NCI-H2196 treated with DMSO at 0.1 percent for 48 hours (cell line): ENCODE data around the gene OR8D2.

Experiments
- DNase-seq: peaks from one replicate; lab custom pipeline; 2025; ENCODE audit not compliant: unreplicated experiment; lab: John Stamatoyannopoulos, UW

OR8D2 gene, protein sequence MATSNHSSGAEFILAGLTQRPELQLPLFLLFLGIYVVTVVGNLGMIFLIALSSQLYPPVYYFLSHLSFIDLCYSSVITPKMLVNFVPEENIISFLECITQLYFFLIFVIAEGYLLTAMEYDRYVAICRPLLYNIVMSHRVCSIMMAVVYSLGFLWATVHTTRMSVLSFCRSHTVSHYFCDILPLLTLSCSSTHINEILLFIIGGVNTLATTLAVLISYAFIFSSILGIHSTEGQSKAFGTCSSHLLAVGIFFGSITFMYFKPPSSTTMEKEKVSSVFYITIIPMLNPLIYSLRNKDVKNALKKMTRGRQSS

DNA sequence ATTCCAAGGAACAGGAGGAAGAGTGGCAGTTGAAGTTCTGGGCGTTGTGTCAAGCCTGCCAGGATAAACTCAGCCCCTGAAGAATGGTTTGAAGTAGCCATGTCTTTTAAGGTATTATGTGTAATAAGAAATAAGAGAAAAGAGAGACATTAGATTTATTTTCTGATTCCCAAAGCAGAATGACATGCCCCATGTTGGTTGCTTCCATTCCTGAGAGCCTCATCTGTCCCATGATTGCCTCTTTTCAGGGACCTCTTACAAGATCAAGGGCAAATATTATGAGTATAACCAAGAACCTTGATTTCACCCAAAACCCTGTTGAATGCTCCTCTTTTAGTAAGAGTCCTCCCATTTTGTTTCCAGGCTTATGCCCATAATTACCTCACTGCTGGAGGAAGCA, at the start of gene OR8D2:
TSS of gene OR8D2 (minus strand) at position 101 of the 400 bp plus-strand sequence. CDS start at position 101, 0 bp downstream.
- DNase-seq = no peak

DNA sequence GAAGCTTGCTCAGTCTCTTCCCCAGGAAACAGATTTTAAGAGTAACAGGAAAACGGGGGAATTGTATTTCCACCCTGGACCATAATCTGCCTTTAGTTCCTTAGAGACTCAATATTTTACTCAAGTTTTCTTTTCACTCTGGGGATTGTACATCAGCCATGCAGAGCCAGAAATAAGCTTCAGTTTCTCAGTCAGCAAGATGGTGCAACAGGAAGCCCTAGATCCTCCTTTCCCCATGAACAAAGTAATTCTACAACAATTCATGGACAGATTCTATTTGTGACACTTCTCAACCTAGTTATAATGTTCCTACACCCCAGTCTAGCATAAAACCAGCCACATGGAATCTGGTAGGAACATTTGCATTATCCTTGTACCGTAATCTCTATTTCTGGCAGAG, 39.6 kb upstream of the OR8D2 start:
- DNase-seq = no peak

DNA sequence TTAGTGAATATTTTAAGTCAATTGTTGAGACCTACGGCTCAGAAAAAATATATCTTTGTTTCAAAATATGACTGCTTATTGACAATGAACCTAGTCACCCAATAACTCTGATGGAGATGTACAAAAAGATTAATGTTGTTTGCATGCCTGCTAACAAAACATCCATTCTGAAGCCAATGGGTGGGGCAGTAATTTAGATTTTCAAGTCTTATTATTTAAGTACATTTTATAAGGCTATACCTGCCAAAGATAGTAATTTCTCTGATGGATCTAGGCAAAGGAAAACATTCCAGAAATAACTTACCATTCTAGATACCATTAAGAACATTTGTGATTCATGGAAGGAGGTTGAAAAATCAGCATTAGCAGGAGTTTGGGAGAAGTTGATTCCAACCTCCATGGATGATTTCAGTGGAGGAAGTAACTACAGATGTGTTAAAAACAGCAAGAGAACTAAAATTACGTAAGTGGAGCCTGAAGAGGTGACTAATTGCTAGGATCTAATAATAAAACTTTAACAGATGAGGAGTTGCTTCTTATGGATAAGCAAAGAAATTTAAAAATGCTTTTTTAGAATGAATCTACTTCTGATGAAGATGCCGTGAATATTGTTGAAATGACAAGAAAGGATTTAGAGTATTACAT, 26.4 kb upstream of the OR8D2 start:
- no peak for DNase-seq

DNA sequence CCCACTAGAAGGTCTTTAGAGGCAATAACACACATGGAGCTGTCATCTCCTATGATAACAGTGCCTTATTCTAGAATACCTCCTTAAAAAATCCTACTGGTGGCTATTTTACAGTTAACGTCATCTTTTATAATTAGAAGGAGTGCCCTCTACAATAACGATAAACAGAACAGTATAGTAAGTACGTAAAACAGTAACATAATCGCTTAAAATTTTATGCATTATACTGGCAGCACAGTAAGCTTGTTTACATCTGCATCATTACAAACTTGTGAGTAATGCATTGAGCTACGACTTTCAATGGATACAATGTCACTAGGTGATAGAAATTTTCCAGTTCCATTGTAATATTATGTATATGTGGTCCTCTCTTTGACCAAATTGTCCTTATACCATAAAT, 24.3 kb upstream of the OR8D2 start:
- DNase-seq = no peak

DNA sequence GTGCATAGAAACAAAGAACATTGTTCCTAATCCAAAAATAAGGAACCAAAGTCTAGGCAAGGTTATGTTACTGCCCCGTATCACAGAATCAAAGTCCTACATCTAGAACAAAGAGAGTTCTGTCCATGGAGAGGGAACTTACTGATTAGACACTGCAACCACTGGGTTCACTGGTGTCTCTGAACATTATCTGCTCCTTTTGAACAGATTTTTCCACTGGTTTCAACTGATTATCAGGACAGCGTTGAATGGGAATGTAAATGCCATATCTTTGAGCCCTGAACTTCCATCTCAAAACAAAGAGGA, 20.1 kb upstream of the OR8D2 start:
- no peak for DNase-seq

DNA sequence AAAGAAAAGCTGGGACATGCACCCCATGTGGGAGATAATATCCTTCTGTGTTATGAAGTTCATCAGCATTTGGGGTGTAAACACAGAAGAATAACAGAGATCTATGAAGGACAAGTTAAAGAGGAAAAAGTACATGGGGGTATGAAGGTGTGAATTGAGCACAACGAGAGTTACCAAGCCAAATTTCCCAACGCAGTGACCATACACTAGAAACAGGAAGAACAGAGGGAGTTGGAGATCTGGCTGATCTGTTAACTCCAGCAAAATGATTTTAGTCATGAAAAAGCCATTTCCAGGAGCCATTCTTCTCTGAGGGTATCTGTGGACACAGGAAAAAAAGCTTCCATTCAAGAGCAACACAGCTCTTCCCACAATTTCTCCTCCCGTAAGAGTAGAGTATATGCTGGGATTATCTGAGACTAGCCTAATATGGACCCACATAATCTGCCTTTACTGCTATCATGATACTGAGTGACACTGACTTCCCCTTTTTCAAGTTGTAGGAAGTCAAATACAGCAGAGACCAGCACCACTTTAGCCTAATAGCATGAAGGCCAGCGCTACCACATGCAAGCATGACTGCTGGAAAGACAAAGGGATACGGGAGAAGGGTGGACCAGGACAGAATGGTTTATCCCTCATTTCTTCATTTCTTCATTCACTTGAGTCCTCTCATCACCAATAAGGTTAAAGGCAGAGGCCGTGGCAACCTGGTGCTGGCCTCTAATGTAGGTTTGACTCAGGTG, 19.6 kb upstream of the OR8D2 start:
- no peak for DNase-seq

DNA sequence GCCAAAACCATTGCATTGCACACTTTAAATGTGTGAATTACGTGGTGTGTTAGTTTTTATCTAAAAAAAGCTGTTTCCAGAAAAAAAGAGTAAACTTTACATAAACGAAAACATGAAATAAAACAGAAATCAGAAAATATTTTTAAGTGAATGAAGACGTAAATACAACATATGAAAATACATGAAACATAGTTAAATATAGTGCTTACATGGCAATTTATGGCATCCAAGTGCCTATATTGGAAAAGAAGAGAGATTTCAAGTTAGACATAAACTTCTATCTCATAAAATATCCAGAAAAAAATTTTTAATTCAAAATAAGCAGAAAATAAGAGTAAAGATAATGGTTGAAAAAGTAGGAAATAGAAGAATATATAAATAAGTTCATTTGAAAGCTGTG, 11.9 kb upstream of the OR8D2 start:
- DNase-seq = no peak

DNA sequence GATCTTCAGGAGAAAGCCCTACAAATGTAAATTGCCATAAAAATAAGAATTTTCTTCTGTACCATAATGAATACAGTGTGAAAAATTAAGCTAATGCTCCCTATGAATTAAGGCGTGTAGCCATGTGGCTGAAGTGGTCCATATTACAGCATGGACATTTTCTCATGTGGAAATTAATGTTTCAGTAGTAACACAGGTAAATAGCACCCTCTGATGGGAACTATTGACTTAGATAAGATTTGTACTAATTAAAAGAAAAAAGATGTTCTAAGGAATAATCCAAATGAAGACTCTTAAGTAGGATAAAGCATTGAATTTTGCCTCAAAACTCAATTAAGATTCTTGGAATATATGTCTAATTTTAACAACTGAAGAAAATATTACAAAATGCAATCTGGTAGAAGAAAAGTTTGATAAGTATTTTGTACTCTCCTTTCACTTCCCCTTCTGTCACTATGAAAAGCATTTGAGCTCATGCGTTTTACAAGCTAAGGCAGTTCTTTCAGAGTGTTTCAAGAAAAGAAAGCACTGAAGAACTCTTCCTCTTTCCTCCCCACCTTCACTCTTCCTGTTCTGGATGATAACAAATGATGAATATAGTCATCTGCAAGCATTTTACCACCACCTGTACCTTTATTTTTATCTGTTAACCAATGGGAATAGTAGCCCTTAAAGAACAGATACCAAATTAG, 9.9 kb upstream of the OR8D2 start:
- DNase-seq = no peak

DNA sequence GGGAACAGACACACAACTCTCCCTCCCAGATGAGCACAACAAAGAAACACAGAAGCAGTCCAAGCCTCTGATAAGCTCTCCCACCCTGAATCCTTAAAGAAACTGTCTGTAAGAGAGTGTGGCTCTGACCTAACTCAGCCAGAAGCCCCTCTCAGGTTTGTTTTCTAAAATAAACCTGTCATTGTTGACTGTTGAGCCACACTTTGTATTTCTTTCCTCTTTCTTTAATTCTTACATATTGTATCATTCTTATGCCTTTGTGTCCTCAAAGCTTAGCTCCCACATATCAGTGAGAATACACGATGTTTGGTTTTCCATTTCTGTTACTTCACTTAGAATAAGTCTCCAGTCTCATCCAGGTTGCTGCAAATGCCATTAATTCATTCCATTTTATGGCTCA, 7.8 kb upstream of the OR8D2 start:
- DNase-seq = no peak

DNA sequence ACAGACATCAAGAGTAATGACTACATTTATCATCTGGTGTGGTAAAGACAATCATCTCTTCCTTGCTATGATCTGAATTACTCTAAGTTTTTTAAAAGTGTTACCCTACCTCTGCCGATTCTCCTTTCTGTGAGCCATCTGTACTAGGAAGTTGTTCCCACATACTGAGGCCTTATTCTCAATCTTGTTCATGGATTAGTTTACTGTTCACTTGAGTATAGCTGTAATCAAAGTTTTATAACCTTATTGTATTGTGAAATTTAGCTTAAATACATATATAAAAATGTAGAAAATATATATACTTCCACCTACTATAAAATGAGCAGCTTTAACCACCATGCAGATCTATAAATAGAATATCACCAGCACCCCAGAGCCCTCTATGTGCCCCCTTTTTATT, 2.4 kb upstream of the OR8D2 start:
- no peak for DNase-seq

DNA sequence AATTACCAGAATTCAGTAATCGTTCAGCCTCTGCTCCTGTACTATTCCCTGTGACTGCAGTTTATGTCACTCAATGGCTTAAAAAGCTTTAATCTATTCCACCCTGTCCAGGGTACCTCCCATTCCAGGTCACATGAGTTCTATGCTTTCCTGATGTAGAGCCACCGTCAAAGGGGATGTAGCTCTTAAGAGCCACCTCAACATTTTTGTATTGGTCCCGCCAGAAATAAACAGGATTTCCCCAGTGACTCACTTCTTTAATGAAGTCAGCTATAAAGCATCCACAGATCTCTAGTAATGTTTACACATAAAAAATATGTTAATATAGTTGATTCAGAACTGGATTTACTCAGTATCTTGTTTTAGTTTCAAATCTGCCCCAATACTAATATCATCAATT, 4.9 kb downstream of the OR8D2 start:
- DNase-seq = no peak

DNA sequence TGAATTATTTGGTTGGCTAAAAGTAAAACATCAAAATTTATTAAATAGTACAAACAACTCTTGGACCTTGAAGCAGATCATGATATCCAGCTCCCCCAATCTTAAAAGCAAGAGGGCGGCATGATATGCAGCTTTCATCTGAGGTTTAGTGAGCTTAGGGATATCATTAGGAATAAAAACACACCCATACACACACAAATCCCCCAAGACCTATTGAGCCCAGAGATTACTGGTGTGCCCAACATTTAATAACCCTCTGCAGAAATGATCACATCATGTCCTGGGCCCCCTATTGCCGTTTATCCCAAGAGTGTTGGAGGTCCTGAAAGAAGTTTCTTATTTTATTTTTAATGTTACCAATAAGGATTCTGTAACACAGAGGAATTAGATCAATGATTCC, 6.1 kb downstream of the OR8D2 start, which contains the start of gene OR8D1:
TSS of gene OR8D1 (minus strand) at position 101 of the 400 bp plus-strand sequence. CDS start 3,183 bp downstream, outside the sequence.
- DNase-seq = no peak

DNA sequence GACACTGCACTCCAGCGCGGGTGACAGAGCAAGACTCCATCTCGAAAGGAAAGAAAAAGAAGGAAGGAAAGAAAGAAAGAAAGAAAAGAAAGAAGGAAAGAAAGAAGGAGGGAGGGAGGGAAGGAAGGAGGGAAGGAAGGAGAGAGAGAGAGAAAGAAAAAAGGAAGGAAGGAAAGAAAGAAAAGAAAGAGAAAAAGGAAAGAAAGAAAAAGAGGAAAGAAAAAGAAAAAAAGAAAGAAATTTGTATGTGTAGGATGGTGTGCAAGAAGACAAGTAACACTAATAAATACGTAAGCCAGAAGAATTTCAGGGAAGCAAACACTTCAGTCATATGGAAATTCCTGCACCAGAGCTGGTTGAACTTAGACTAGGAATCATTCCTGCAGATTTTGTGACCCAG, 6.9 kb downstream of the OR8D2 start:
- no peak for DNase-seq

DNA sequence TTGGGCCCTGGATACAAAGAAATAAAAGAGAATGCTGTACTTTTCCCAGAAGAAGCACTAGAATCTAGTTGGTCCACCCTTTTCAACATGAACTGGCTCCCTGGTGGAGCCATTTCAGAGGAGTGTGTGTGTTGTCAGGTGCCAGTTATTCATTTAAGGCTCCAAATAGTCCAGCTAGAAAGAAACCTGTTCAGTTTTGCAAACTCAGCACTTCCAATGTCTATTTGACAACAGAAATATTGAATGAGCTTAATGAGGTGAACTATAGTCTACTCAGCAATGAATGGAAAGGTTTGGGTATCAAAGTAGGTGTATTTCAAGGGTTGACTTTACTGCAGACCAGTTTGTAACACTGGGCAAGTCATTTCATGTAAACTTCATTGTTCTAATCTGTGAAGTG, 8.3 kb downstream of the OR8D2 start:
- no peak for DNase-seq

DNA sequence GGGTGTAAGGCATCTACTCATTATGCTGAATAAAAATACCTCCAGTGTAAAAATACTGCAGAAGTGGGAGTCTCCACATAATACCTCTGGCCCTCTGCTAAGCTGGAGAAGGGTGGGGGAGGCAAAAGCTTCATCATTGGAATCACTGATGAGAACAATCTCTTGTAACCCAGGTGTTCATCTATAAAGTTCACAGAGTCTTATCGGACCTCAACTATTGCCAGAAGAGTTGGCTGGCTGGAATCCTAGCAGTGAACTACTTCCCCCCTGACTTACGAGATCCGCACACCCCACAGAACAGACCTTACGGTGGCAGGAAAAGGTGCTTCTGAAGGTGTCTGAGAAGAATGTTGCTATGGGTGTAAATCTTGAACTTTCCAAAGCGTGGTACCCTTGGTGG, 8.7 kb downstream of the OR8D2 start:
- no peak for DNase-seq

DNA sequence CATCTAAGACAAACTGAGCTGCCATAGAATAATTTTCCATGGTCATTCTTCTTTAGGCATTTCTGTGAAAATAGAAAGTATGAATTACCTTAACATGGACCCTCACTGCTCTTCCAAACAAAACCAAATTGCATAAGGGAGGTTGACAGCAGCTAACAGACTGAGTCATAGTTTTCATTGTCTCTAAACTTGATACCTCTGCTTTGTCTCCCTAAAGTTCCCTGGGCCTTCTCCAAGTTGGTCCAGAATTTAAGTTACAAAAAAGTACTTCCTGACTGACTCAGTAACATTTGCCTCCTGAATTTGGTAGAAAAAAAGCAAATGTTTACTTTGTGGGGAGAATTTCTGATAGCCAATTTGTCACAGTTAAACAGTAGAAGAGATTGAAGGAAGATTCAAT, 9.3 kb downstream of the OR8D2 start:
- DNase-seq = no peak

DNA sequence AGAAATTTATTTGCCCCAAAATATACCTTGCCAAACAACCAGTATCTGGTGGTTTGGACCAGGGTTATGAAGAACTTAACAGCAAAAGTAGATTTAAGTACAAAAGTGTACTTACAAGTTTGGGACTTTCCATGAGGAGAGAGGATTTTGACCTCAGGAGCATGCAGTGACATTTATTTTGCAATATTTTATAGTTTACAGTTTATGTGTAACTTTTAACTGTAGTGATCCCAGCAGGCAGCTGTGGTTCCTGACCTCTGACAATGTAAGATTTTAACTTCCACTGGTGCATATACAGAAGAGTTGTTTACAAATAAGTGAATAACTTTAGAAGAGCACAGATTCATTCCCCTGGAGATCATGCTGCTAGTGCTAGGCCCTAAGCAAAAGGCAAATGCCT, 12.9 kb downstream of the OR8D2 start:
- DNase-seq = no peak

DNA sequence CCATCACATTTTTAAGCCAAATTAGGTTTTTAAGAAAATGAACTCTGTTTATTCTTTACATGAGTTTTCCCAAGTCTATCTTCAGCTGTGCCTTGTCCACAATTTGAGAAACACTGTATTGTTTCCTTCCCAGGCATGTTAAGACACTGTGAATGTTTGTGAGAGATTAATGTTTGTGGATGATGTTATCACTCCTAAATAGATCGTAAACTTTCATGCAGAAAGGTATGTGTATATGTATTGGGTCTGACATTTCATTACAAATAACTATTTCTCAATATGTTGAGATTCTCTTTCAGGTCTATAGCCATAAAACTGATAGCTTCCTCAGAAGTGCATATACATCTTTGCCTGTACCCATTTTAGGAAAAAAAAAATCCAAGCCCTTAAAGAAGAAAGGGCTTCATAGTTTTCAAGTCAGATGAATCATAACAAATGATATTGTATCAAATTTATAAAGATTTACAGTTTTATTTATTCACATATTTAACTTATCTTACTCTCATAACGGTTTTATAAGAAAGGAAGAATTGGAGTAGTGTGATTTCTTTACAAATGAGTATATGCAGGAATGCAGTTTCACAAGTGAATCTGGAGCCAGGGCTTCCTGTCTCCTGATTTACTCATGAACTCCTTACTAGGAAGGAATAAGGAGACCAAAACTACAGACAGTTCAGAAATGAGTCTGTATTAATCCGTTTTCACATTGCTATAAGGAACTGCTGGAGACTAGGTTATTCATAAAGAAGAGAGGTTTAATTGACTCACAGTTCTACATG, 17.5 kb downstream of the OR8D2 start:
- DNase-seq = no peak

DNA sequence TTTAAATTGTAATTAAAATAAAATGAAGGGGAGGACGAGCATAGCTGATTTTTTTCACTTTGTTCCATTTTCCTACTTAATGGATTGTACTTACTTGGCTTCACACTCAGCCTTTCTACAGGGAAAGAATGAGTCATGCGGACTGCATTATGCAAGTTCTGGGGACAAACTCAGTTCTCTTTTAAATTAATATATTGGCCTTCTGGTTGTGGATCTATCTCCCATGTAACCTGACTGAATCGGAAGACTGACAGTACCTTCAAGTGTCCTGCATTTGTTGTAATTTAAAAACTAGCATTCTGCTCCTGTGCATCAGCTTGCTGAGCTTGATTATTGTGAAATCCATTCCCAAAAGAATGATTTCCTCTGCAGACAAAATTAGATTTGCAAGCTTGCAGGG, 18.4 kb downstream of the OR8D2 start:
- no peak for DNase-seq

DNA sequence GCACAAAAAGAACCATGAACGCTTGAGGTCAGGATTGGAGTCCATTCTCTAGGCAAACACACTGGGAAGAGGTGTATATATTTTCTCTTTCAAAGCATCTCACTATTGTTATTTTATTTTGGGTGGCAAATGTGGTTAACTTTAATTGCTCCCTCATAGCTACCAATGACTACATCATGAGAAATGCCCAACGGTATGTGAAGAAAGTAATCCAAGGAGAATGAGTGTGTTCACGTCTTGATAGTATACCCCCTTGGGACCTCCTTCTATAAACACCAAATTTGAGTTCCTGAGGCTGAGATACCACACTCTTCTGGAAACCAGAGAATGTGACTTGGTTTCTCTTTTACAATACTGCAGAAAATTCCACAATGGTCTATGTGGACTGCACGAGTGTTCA, 22.1 kb downstream of the OR8D2 start:
- DNase-seq = no peak

DNA sequence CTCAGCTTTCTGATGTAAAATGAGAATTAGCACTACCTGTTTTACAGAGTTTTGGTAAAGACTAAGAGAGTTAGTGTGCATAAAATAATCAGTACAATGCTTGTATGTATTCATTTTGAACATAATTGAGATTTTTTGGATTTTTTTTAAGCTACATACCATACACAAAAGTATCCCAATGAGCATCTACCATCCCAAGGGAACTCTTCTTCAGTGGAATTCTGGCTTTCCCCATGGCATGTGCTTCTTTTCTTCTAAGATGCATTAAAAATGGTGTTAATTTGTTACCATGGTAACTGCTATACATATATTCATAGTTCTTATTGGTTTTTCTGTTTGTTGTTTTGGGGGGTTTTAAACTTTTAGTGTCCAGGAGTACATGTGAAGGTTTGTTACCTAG, 24.0 kb downstream of the OR8D2 start:
- DNase-seq = no peak
